HEK293 (cell line): ENCODE data around the gene CPEB4.

Experiments
- BCL11A ChIP-seq: fragments of 450-650 bp; formaldehyde crosslinking; IDR thresholded peaks from 2 replicates; pipeline ENCODE4 v1.5.1; 2016; ENCODE audit warnings: low read depth, missing biosample characterization, missing genetic modification characterization
- ZNF549 ChIP-seq: fragments of 450-650 bp; IDR thresholded peaks from 2 replicates; pipeline ENCODE4 v1.5.1; 2018; ENCODE audit warnings: missing biosample characterization, missing genetic modification characterization, mild to moderate bottlenecking, inconsistent platforms, moderate library complexity
- ZNF555 ChIP-seq: fragments of 450-650 bp; formaldehyde crosslinking; conservative IDR thresholded peaks from 2 replicates; pipeline ENCODE4 v1.5.1; 2017; ENCODE audit warnings: missing biosample characterization, mild to moderate bottlenecking, missing genetic modification characterization, inconsistent platforms
- ZNF558 ChIP-seq: fragments of 450-650 bp; formaldehyde crosslinking; IDR thresholded peaks from 2 replicates; pipeline ENCODE4 v1.5.1; 2016; ENCODE audit warnings: missing biosample characterization, missing genetic modification characterization
- TF ChIP-seq, protein P1 (sequence below): fragments of 450-650 bp; formaldehyde crosslinking; IDR thresholded peaks from 2 replicates; pipeline ENCODE4 v1.5.1; 2016; ENCODE audit warnings: missing biosample characterization, missing genetic modification characterization, low read depth
- TF ChIP-seq, protein P2 (sequence below): sonication (generic); formaldehyde crosslinking; IDR thresholded peaks from 2 replicates; pipeline ENCODE4 v1.8.1; 2022; ENCODE audit warnings: mild to moderate bottlenecking, moderate library complexity, missing genetic modification reagents
- TF ChIP-seq, protein P3 (sequence below): fragments of 450-650 bp; formaldehyde crosslinking; IDR thresholded peaks from 2 replicates; pipeline ENCODE4 v1.5.1; 2016; ENCODE audit warnings: missing biosample characterization, missing genetic modification characterization
- TF ChIP-seq, protein P4 (sequence below): fragments of 450-650 bp; formaldehyde crosslinking; conservative IDR thresholded peaks from 2 replicates; pipeline ENCODE4 v1.5.1; 2016; ENCODE audit warnings: low read depth, missing biosample characterization, missing genetic modification characterization
- TF ChIP-seq, protein P5 (sequence below): fragments of 450-650 bp; formaldehyde crosslinking; IDR thresholded peaks from 2 replicates; pipeline ENCODE4 v1.5.1; 2016; ENCODE audit warnings: missing biosample characterization, missing genetic modification characterization
- TF ChIP-seq, protein P6 (sequence below): fragments of 450-650 bp; formaldehyde crosslinking; IDR thresholded peaks from 2 replicates; pipeline ENCODE4 v1.5.1; 2017; ENCODE audit warnings: missing biosample characterization, missing genetic modification characterization
- TF ChIP-seq, protein P7 (sequence below): fragments of 450-650 bp; IDR thresholded peaks from 2 replicates; pipeline ENCODE4 v1.5.1; 2018; ENCODE audit warnings: missing biosample characterization, mild to moderate bottlenecking, missing genetic modification characterization

DNA sequence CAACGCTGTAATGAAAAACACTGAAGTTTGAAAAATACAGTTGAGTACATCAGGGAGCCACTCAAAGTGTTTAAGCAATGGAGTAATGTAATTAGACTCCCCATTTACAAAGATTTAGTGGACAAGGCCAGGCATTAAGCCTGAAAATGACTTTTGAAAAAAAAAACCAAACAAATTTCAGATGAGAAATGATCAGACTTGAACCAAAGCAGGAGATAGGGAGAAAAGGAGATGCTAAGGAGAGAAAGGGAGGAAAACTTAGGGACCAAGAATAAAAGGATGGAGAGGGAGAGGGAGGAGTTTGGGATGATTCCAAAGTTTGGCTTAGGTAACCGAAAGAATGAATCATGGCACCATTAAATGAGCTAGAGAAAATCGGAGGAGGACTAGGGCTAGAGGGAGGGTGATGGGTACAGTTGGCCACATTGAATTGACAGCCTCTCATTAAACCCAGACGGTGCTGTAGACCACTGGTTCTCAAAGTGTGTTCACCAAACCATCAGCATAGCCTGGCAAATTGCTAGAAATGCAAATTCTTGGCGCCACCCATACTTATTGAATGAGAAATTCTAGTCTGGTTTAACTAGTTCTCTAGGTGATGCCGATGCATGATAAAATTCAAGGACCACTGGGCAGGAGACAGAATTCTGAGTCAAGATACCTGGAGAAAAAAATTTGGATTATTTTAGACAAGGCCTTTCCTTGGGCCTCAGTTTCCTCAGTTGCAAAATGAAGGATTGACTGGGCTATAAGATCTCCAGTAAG lies 6.2 kb upstream of the CPEB4 start:
- TF ChIP-seq, protein P1, sequence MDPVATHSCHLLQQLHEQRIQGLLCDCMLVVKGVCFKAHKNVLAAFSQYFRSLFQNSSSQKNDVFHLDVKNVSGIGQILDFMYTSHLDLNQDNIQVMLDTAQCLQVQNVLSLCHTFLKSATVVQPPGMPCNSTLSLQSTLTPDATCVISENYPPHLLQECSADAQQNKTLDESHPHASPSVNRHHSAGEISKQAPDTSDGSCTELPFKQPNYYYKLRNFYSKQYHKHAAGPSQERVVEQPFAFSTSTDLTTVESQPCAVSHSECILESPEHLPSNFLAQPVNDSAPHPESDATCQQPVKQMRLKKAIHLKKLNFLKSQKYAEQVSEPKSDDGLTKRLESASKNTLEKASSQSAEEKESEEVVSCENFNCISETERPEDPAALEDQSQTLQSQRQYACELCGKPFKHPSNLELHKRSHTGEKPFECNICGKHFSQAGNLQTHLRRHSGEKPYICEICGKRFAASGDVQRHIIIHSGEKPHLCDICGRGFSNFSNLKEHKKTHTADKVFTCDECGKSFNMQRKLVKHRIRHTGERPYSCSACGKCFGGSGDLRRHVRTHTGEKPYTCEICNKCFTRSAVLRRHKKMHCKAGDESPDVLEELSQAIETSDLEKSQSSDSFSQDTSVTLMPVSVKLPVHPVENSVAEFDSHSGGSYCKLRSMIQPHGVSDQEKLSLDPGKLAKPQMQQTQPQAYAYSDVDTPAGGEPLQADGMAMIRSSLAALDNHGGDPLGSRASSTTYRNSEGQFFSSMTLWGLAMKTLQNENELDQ (tag by site-specific recombination) = no peak
- TF ChIP-seq, protein P2, sequence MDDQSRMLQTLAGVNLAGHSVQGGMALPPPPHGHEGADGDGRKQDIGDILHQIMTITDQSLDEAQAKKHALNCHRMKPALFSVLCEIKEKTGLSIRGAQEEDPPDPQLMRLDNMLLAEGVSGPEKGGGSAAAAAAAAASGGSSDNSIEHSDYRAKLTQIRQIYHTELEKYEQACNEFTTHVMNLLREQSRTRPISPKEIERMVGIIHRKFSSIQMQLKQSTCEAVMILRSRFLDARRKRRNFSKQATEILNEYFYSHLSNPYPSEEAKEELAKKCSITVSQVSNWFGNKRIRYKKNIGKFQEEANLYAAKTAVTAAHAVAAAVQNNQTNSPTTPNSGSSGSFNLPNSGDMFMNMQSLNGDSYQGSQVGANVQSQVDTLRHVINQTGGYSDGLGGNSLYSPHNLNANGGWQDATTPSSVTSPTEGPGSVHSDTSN (CRISPR knock-in tag) = no peak
- TF ChIP-seq, protein P3, sequence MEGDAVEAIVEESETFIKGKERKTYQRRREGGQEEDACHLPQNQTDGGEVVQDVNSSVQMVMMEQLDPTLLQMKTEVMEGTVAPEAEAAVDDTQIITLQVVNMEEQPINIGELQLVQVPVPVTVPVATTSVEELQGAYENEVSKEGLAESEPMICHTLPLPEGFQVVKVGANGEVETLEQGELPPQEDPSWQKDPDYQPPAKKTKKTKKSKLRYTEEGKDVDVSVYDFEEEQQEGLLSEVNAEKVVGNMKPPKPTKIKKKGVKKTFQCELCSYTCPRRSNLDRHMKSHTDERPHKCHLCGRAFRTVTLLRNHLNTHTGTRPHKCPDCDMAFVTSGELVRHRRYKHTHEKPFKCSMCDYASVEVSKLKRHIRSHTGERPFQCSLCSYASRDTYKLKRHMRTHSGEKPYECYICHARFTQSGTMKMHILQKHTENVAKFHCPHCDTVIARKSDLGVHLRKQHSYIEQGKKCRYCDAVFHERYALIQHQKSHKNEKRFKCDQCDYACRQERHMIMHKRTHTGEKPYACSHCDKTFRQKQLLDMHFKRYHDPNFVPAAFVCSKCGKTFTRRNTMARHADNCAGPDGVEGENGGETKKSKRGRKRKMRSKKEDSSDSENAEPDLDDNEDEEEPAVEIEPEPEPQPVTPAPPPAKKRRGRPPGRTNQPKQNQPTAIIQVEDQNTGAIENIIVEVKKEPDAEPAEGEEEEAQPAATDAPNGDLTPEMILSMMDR (tag by site-specific recombination) = no peak
- TF ChIP-seq ZNF549 (tag by site-specific recombination) = no peak
- TF ChIP-seq, protein P4, sequence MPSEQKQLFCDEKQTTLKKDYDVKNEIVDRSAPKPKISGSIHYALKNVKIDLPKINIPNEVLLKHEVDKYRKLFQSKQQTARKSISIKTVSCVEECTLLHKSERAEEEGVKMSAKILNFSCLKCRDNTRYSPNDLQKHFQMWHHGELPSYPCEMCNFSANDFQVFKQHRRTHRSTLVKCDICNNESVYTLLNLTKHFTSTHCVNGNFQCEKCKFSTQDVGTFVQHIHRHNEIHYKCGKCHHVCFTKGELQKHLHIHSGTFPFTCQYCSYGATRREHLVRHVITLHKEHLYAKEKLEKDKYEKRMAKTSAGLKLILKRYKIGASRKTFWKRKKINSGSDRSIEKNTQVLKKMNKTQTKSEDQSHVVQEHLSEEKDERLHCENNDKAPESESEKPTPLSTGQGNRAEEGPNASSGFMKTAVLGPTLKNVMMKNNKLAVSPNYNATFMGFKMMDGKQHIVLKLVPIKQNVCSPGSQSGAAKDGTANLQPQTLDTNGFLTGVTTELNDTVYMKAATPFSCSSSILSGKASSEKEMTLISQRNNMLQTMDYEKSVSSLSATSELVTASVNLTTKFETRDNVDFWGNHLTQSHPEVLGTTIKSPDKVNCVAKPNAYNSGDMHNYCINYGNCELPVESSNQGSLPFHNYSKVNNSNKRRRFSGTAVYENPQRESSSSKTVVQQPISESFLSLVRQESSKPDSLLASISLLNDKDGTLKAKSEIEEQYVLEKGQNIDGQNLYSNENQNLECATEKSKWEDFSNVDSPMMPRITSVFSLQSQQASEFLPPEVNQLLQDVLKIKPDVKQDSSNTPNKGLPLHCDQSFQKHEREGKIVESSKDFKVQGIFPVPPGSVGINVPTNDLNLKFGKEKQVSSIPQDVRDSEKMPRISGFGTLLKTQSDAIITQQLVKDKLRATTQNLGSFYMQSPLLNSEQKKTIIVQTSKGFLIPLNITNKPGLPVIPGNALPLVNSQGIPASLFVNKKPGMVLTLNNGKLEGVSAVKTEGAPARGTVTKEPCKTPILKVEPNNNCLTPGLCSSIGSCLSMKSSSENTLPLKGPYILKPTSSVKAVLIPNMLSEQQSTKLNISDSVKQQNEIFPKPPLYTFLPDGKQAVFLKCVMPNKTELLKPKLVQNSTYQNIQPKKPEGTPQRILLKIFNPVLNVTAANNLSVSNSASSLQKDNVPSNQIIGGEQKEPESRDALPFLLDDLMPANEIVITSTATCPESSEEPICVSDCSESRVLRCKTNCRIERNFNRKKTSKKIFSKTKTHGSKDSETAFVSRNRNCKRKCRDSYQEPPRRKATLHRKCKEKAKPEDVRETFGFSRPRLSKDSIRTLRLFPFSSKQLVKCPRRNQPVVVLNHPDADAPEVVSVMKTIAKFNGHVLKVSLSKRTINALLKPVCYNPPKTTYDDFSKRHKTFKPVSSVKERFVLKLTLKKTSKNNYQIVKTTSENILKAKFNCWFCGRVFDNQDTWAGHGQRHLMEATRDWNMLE (tag by site-specific recombination) = no peak
- TF ChIP-seq BCL11A = no peak
- TF ChIP-seq, protein P5, sequence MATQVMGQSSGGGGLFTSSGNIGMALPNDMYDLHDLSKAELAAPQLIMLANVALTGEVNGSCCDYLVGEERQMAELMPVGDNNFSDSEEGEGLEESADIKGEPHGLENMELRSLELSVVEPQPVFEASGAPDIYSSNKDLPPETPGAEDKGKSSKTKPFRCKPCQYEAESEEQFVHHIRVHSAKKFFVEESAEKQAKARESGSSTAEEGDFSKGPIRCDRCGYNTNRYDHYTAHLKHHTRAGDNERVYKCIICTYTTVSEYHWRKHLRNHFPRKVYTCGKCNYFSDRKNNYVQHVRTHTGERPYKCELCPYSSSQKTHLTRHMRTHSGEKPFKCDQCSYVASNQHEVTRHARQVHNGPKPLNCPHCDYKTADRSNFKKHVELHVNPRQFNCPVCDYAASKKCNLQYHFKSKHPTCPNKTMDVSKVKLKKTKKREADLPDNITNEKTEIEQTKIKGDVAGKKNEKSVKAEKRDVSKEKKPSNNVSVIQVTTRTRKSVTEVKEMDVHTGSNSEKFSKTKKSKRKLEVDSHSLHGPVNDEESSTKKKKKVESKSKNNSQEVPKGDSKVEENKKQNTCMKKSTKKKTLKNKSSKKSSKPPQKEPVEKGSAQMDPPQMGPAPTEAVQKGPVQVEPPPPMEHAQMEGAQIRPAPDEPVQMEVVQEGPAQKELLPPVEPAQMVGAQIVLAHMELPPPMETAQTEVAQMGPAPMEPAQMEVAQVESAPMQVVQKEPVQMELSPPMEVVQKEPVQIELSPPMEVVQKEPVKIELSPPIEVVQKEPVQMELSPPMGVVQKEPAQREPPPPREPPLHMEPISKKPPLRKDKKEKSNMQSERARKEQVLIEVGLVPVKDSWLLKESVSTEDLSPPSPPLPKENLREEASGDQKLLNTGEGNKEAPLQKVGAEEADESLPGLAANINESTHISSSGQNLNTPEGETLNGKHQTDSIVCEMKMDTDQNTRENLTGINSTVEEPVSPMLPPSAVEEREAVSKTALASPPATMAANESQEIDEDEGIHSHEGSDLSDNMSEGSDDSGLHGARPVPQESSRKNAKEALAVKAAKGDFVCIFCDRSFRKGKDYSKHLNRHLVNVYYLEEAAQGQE (tag by site-specific recombination) = no peak
- TF ChIP-seq, protein P6, sequence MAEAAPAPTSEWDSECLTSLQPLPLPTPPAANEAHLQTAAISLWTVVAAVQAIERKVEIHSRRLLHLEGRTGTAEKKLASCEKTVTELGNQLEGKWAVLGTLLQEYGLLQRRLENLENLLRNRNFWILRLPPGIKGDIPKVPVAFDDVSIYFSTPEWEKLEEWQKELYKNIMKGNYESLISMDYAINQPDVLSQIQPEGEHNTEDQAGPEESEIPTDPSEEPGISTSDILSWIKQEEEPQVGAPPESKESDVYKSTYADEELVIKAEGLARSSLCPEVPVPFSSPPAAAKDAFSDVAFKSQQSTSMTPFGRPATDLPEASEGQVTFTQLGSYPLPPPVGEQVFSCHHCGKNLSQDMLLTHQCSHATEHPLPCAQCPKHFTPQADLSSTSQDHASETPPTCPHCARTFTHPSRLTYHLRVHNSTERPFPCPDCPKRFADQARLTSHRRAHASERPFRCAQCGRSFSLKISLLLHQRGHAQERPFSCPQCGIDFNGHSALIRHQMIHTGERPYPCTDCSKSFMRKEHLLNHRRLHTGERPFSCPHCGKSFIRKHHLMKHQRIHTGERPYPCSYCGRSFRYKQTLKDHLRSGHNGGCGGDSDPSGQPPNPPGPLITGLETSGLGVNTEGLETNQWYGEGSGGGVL = no peak
- TF ChIP-seq, protein P7, sequence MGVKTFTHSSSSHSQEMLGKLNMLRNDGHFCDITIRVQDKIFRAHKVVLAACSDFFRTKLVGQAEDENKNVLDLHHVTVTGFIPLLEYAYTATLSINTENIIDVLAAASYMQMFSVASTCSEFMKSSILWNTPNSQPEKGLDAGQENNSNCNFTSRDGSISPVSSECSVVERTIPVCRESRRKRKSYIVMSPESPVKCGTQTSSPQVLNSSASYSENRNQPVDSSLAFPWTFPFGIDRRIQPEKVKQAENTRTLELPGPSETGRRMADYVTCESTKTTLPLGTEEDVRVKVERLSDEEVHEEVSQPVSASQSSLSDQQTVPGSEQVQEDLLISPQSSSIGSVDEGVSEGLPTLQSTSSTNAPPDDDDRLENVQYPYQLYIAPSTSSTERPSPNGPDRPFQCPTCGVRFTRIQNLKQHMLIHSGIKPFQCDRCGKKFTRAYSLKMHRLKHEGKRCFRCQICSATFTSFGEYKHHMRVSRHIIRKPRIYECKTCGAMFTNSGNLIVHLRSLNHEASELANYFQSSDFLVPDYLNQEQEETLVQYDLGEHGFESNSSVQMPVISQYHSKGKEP (tag by site-specific recombination) = no peak
- no peak for TF ChIP-seq ZNF558 (tag by site-specific recombination)
- no peak for TF ChIP-seq ZNF555 (tag by site-specific recombination)
